ENCODE measurements around the gene SULT2B1.
A peak's percentile ranks its signal among the peaks of the same experiment; 100 is the strongest.

DNA sequence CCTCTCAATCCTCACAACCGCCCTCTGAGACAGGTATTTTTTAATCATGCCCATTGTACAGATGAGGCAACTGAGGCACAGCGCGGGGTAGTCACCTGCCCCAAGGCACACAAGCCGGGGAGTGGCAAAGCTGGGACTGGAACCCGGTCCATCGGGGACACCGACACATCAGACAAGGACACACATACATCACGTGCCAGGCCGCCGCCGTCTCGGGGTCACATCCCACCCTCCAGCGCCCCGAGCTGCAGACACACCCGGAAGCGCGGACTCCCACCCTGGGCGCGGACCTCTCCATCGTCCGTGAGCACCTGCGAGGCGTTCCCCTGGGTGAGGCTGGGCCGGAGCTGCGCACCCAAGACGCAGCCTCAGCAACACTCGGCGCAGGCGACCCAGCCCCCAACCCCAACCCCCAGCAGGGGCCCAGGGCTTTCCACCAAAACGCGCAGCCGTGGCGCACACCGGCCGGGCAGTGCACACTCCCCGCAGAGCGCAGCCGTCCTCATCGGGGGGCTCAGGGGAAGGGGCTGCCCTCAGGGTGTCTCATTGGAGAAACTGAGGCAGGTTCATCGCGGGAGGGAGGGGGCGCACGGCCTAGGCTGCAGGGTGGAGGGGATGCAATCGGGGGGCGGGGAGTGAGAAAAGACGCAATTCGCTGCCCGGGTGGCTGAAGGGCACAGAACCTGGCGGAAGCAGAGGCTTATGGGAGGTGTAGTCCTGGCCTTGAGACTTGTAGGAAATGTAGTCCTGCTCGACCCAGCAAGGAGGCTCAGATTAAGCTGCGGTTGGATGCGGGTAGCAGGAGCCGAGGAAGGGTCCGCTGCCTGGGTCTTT is 38.5 kb upstream of the SULT2B1 start:
- TF ChIP-seq, protein P1, sequence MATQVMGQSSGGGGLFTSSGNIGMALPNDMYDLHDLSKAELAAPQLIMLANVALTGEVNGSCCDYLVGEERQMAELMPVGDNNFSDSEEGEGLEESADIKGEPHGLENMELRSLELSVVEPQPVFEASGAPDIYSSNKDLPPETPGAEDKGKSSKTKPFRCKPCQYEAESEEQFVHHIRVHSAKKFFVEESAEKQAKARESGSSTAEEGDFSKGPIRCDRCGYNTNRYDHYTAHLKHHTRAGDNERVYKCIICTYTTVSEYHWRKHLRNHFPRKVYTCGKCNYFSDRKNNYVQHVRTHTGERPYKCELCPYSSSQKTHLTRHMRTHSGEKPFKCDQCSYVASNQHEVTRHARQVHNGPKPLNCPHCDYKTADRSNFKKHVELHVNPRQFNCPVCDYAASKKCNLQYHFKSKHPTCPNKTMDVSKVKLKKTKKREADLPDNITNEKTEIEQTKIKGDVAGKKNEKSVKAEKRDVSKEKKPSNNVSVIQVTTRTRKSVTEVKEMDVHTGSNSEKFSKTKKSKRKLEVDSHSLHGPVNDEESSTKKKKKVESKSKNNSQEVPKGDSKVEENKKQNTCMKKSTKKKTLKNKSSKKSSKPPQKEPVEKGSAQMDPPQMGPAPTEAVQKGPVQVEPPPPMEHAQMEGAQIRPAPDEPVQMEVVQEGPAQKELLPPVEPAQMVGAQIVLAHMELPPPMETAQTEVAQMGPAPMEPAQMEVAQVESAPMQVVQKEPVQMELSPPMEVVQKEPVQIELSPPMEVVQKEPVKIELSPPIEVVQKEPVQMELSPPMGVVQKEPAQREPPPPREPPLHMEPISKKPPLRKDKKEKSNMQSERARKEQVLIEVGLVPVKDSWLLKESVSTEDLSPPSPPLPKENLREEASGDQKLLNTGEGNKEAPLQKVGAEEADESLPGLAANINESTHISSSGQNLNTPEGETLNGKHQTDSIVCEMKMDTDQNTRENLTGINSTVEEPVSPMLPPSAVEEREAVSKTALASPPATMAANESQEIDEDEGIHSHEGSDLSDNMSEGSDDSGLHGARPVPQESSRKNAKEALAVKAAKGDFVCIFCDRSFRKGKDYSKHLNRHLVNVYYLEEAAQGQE (IDR thresholded peaks at IDR 0.05; ENCODE audit: borderline replicate concordance) = peak; percentile 21
- TF ChIP-seq, protein P2, sequence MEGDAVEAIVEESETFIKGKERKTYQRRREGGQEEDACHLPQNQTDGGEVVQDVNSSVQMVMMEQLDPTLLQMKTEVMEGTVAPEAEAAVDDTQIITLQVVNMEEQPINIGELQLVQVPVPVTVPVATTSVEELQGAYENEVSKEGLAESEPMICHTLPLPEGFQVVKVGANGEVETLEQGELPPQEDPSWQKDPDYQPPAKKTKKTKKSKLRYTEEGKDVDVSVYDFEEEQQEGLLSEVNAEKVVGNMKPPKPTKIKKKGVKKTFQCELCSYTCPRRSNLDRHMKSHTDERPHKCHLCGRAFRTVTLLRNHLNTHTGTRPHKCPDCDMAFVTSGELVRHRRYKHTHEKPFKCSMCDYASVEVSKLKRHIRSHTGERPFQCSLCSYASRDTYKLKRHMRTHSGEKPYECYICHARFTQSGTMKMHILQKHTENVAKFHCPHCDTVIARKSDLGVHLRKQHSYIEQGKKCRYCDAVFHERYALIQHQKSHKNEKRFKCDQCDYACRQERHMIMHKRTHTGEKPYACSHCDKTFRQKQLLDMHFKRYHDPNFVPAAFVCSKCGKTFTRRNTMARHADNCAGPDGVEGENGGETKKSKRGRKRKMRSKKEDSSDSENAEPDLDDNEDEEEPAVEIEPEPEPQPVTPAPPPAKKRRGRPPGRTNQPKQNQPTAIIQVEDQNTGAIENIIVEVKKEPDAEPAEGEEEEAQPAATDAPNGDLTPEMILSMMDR (IDR thresholded peaks at IDR 0.05; ENCODE audit: poor library complexity, severe bottlenecking) = no peak
- TF ChIP-seq EZH2 (IDR thresholded peaks at IDR 0.05; ENCODE audit: borderline replicate concordance, insufficient read depth, low read length, poor library complexity, severe bottlenecking) = no peak
- peak; percentile 28 for TF ChIP-seq RAD21 (conservative IDR thresholded peaks at IDR 0.05)
- peak; percentile 23 for TF ChIP-seq TAF1 (IDR thresholded peaks at IDR 0.05; ENCODE audit: low read depth)
- TF ChIP-seq MXI1 (conservative IDR thresholded peaks at IDR 0.05; ENCODE audit: poor library complexity, severe bottlenecking) = peak; percentile 32

Measured in neural cell (in vitro differentiated cells).